GM12873 (cell line): ENCODE measurements around the gene LY6G5C.

Source experiments
- TF ChIP-seq, protein P1 (sequence below): IDR thresholded peaks from 2 replicates; pipeline ENCODE4 v1.5.1; 2012; ENCODE audit warnings: low read depth, mild to moderate bottlenecking, moderate library complexity, low read length, control low read depth; ENCODE audit not compliant: insufficient read depth; ENCODE audit errors: missing control alignments

Gene LY6G5C, protein sequence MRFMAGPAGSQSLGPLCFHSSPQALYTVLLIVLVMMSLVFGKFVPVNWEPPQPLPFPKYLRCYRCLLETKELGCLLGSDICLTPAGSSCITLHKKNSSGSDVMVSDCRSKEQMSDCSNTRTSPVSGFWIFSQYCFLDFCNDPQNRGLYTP

DNA sequence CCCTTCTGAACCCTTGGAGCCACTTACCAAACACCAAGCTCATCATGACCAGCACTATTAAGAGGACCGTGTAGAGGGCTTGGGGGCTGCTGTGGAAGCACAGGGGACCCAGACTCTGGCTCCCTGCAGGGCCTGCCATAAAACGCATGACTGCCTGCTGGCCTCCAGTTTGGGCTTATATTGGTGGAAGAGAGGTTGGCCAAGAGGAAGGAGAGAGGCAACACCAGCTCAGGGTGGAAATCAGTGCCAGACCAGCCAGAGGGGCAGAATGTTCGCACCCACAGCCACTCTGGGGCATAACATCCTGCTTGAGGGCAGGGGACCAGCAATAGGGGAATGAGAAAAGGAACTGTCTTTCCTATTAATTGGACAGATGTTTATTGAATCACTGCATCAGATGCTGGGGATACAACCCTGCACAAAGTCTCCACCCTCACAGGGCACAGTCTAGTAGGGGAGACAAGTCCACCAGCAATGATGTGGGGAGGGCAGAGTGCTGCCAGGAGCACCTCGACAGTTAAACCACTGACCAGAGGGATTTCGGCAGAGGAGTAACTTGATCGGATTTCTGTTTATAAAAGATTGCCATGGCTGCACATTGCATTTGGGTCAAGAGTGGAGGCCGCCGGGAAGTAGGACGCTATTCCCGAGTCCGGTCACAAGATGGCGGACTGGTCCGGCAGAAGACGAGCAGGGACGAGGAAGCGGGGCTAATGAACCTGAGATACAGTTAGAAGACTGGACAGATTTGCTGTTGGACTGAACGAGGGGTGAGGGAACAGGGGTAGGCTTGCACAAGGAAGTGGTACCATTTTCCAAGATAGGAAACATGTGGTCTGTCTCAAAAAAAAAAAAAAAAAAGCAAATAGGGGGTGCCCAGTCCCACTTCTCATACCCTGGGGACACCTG lies at the start of gene LY6G5C:
Gene LY6G5C (minus strand): TSS at position 842 of the 909 bp plus-strand sequence. CDS start 694 bp downstream, at position 148.
- TF ChIP-seq, protein P1, sequence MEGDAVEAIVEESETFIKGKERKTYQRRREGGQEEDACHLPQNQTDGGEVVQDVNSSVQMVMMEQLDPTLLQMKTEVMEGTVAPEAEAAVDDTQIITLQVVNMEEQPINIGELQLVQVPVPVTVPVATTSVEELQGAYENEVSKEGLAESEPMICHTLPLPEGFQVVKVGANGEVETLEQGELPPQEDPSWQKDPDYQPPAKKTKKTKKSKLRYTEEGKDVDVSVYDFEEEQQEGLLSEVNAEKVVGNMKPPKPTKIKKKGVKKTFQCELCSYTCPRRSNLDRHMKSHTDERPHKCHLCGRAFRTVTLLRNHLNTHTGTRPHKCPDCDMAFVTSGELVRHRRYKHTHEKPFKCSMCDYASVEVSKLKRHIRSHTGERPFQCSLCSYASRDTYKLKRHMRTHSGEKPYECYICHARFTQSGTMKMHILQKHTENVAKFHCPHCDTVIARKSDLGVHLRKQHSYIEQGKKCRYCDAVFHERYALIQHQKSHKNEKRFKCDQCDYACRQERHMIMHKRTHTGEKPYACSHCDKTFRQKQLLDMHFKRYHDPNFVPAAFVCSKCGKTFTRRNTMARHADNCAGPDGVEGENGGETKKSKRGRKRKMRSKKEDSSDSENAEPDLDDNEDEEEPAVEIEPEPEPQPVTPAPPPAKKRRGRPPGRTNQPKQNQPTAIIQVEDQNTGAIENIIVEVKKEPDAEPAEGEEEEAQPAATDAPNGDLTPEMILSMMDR: peak; percentile 78

DNA sequence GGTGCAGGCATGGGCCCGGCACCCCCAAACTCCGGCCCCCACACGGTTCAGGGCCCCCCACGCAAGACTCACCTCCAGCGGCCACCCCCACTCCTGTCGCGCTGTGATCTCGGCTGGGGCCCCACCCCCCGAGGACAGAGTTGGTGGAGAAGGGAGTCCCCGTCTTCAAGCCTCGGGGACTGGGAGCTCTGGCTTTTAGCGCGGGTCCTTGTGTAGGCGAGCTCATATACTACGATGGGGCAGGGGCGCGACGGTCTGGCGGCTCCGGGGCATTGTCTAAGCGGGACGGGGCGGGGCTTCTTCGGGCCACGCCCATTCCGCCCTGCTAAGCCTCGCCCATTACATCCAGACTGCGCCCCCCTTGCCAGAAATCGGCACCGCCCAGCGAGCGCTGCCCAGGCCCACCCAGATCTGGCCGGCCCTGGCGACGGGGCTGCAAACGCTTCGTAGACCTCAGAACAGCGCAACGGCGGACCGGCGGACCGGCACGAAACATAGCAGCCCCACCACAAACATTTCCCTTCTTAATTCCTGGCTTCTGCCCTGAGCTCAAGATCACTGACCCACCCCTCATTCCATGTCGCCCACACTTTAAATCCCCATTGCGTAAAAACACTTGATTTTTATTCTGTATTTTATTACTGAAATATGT lies 49.2 kb upstream of the LY6G5C start:
- TF ChIP-seq, protein P1: no peak

DNA sequence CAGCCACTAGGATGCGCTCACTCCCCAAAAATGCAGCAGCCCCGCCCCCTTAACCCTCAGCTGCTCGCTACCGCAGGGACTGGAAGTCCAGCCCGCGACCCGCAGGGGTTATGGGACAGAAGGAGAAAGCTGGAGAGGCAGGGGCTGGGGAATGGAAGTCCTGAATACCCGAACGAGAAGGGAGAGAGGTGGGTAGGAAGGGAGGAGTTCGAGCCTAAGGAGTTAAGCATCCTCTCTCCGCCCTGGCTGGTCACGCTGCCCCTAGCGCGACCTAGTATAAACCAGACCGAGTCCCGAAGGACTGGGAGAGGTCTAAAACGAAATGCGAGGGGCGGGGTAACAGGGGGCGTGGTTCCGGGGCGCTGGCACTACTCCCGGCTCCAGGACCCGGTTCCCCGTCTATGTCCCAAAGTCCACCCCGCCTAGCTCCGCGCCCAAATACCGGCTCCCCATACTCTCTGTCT lies 48.7 kb upstream of the LY6G5C start:
- TF ChIP-seq, protein P1: no peak

DNA sequence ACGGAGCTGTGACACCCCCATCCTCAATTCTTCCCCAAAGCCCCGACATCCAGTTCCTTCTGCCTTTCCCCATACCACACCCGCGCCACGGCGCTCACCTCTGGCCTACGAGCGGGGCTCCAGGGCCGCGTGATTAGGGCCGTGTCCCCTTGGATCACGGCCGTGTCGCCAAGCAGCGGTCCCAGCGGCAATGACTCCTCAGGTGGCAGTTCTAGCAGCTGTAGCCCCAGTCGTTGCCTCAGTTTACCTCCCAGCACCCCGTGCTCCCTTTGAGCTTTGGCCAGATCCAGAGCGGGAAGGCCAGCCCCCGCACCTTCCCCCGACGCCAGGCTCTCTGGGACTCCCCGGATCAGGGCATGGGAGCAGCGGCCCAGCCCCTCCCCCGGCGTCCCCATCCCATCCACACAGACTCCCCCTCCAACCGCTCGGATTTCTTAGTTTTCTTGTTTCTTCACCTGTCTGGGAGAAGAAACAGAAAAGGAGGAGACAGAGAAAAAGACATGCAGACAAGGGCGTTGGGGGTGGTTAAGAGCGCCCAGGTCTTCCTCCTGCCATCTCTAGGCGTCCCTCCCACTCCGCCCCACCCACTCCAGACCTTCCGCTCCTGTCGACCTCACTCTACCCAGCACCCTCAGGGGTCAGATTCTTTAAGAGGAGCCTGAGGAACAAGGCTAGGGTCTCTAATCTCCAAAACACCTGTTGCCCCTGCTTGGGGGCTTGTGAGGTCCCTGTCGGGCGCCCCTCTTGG lies 48.1 kb upstream of the LY6G5C start, which contains the start of gene DDAH2:
Gene DDAH2 (minus strand): TSS at position 533 of the 748 bp plus-strand sequence. CDS start 138 bp downstream, at position 395.
- TF ChIP-seq, protein P1: peak; percentile 76

DNA sequence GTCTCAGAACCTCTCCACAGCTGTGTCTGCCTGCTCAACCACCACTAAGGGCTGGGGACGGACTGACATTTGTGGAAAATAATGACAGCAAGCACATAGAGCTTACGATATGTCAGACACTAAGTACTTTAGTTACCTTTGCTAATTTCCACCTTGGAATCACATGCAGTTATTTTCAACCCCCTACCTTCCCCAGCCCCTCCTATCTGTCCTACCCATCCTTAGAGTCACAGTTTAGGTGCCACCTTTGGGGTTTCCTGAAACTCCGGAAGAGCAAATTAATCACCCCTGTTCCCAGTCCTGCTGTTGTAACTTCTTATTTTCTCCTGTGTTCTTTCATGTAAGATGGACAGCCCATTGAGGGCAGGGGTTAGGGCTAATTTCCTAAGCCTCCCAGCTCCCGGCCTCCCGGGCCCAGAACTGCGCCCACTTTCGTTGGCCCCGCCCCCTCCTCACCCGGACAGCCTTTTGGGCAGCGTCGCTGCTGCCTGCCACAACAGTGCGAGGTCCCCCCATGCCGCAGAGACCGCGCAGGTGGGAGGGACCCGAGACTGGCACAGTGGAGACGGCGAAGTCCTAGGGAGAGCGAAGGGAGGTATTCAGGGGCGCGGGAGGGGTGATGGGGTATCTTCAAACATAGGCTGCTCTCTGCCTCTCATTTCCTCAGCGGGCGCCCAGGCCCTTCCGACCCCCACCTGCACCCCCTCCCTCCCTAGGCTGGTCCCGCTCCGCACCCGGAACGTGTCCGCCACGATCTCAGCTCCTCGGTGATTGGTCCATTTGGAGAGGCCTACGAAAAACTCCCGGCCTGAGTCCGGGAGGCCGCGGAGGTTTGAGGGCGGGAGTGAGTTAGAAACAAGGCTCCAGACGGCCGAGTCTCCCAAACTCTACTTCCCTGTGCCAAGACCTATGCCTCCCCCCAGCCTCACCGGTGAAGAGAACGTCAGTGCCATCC lies 47.1 kb upstream of the LY6G5C start:
- TF ChIP-seq, protein P1: no peak

DNA sequence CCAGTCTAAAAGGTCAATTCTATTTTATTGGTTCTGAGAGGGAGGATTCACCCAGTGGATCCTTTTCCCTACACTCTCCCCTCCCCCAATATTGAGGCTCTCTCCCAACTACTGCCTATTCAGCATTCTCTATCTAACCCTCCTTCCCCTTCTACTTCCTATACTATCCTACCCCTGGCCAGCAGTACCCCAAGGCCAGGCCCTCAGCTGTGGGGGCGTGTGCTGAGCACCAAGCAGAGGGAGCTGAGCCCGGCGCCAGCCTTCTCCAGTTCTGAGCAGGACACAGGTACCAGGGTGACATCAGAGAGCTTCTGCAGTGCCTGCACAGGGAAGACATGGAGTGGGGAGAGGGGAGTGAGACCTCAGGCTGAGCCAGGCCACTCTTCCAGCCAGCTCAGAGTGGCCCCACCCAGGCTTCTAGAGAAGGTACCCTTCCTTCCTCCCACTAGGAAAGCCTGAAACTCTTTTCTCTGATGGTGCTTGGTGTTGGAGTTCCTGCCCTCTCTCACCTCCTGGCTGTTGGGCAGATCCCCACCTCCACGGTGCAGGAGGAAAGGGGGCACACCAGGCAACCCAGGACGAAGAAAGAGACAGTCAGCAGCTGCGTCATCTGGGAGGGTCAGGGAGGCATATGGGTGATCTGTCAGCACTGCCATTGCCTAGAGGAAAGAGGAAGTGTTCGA lies 46.3 kb upstream of the LY6G5C start:
- TF ChIP-seq, protein P1: no peak
